Globus pallidus (tissue), 1 donor: Measurements from ENCODE around the gene SUPT5H.
"Not testable (repeated sequence)": the region's sequence is repeated elsewhere in the genome, so short reads cannot be mapped to it uniquely, and the experiment has no call there.

Experiments used
- DNase-seq: peaks from one replicate; pipeline ENCODE4 v3.0.0-alpha.2; 2015; ENCODE audit warnings: low spot score

The SUPT5H gene

DNA sequence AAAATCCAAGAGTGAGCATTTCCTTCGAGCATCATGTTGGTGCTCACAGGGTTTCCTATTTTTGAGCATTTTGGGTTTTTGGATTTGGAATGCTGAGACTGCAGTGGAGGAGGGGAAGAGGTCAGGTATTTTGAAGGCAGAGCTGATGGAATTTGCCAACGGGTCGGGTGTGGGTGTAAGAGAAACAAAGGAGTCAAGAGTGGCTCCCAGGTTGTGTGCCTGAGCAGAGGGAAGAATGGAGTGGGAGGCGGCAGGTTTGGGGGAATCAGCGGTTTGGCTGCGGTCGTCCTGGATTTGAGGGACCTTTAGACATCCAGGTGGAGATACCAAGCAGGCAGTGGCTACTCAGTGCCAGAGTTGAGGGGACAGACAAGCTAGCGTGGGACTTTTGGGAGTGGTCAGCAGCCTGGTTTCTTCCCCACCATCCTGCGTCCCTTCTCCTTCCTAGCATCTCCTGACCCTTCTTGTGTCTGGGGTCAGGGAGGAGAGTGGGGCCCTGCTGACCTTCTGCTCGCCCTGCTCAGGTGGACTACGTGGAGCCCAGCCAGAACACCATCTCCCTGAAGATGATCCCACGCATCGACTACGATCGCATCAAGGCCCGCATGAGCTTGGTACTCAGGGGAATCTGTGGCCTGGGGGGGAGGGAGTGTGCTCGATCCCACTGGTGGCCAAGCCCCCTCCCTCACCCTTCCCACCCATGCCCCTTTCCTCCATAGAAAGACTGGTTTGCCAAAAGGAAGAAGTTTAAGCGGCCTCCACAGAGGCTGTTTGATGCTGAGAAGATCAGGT, 20.8 kb downstream of the SUPT5H start:
- DNase-seq = no peak

DNA sequence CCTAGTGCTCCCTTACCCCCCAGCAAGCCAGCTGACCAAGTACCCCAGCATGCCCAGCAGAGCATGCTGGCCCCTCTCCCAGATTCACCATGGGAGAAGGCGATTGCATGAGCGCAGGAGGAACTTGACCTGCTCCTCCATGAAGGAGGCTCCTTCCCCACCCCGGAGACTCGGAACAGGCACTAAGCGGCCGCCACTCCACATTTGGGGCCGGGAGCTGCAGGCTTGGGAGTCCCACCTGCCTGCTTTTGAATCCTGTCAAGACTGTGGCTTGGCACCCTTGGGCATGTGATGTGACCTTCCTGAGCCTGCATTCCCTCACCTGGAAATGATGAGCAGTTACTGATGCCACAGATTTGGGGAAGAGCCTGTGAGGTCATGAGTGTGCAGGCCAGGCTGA, 22.6 kb downstream of the SUPT5H start:
- DNase-seq = no peak

DNA sequence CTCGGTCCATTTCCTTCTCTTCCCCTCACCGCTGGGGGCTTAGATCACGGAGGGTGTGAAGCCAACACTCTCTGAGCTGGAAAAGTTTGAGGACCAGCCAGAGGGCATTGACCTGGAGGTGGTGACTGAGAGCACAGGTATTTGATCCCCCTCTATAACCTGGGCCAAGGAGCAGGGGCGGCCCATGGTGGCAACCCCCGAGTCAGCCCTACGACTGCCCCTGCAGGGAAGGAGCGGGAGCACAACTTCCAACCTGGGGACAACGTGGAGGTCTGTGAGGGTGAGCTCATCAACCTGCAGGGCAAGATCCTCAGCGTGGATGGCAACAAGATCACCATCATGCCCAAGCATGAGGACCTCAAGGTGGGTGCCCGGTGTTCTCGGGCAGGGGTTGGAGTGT, 23.7 kb downstream of the SUPT5H start:
- no peak for DNase-seq

DNA sequence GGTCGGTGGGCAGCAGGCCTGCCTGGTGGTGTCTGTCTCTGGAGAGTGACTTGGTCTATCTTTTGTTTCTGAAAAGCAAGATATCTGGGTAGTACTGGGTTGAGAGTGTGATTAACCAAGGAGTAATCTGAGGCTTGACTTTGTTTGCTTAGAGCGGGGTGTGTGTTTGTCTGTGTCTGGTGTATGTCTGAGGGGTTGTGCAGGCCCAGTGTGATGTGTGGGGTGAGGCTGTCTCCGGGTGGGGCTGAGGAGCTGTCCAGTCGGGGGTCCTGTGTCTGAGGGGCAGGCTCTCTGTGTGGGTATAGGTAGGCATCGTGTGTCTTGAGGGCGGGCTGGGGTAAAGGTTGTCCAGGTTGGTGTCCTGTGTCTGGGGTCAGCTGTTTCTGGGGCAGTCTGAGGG, 24.2 kb downstream of the SUPT5H start:
- DNase-seq = no peak

DNA sequence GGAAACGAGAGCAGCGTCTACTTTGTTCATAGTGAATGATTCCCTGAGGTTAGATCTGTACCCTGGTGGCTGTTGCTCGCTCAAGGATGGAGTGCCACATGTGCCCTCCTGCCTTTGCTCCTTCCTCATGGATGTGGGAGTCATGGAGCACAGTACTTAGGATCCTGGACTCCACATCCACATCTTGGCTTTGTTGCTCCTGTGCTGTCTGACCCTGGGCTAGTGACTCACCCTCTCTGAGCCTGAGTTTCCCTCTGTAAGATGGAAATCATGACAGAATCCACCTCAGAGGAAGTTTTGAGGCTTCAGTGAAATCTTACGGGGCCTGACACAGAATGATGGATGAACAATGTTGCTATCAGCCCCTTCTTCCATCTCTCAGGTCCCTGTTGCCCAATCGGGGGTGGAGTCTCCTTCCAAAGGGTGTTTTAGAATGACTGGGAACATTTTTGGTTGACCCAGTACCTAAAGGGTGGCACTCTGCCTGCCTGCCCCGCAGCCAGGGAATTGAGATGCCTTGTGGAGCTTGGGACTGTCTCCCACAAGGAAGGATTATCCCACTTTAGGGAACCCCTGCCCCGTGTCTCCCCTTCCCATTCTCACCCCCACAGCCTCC, 25.4 kb downstream of the SUPT5H start:
- DNase-seq = no peak

DNA sequence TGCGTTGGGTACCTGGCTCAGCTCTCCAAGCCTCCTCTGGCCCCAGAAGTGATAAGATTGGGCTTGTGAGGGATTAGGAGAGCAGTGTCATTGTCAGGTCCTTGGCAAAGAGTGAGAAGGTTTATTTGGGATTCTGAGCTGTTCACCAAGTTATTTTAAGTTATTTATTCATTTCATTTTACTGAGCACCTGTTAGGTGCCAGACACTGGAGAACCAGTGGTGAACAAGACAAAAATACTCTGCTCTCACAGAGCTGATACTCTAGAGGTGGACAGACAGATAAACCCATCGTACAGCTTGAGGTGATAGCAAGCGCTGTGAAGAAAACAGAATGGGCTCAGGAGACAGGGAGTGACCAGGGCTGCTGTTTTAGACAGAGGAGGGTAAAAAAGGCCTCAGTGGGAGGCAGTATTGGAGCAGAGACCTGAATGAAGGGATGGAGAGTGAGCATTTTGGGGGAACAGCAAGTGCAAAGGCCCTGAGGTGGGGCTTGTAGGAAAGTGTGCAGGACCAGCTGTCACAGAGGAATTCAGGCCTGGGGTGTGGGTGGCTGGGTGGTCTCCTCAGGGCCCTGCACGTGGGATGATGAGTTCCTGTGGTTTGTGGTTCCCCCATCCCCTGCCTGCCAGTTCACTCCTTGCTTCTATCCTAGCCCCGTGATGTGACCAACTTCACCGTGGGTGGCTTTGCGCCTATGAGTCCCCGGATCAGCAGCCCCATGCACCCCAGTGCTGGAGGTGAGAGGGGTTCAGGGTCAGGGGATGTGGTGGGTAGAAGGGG, 26.6 kb downstream of the SUPT5H start:
- DNase-seq = no peak

DNA sequence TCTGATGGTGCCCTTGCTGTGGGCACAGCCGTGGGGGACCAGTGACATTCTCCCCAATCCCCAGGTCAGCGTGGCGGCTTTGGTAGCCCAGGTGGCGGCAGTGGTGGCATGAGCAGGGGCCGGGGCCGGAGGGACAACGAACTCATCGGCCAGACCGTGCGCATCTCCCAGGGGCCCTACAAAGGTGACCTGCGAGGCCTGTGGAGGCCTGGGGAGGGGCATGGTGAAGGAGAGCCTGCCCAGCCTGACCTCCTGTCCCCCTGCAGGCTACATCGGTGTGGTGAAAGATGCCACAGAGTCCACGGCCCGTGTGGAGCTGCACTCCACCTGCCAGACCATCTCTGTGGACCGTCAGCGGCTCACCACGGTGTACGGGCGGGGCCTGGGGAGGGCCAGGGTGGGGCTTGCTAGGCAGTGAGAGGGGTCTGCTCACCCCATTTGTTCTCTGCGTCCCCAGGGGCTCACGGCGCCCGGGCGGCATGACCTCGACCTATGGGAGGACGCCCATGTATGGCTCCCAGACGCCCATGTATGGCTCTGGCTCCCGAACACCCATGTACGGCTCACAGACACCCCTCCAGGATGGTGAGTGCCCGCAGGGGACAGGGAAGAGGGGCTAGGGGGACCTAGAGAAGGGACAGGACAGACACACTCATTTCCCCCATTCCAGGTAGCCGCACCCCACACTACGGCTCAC, 27.5 kb downstream of the SUPT5H start:
- no peak for DNase-seq

DNA sequence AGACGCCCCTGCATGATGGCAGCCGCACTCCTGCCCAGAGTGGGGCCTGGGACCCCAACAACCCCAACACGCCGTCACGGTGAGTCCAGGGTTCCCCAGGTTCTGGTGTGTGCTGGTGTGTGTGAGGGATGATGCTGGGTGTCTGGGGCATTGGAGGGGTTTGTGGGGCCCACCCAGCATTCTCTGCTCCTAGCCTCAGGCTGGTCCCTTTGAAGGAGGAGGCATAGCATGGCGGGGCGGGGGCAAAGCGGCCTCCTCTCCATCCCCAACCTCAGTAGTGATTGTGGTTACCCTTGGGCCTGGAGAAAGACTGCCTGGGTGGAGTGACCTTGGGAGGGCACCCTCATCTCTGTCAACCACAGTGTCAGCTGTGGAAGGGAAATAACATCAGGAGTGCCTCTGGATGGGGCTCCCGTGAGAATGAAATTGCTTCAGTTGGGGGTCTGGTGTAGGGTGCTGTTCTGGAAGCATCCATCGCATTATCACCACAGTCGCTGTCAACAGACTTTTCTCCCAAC, 28.1 kb downstream of the SUPT5H start:
- no peak for DNase-seq

DNA sequence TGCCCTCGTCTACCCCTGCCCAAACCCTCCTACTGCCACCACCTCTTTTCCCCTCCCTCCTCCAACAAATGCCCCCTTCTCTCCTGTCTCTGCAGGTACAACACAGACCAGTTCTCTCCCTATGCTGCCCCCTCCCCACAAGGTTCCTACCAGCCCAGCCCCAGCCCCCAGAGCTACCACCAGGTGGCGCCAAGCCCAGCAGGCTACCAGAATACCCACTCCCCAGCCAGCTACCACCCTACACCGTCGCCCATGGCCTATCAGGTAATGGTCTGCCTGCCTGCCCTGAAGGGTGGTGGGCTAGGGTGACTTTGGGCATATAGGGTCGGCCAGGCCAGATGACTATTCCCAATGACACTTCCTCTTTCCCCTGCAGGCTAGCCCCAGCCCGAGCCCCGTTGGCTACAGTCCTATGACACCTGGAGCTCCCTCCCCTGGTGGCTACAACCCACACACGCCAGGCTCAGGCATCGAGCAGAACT, 28.8 kb downstream of the SUPT5H start:
- DNase-seq = peak; percentile 7

DNA sequence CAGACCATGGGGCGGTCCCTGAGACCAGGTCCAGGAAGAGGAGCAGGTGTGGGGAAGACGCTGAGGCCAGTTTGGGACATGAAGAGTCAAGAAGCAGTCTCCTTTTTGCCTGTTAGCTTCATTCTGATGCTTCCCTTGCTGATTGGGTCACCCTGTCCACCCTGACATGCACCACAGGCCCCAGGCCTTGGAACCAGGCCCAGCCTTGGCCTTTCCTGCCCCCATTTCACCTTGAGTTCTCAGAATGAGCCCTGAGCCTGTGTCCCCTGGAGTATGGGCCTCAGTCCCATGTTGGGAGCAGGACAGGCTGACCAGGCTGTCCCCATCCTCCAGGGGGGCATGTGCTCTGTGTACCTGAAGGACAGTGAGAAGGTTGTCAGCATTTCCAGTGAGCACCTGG, 30.4 kb downstream of the SUPT5H start:
- DNase-seq = no peak

DNA sequence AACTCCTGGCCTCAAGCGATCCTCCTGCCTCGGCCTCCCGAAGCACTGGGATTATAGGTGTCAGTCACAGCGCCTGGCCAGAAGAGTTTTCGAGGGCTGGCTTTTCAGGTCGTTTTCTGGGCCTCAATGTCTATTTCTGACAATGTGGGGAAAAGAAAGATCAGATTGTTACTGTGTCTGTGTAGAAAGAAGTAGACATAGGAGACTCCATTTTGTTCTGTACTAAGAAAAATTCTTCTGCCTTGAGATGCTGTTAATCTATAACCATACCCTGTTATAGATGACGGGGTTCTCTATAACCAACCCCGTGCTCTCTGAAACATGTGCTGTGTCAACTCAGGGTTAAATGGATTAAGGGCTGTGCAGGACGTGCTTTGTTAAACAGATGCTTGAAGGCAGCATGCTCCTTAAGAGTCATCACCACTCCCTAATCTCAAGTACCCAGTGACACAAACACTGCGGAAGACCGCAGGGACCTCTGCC, 34.0 kb downstream of the SUPT5H start:
- not testable (repeated sequence) for DNase-seq

DNA sequence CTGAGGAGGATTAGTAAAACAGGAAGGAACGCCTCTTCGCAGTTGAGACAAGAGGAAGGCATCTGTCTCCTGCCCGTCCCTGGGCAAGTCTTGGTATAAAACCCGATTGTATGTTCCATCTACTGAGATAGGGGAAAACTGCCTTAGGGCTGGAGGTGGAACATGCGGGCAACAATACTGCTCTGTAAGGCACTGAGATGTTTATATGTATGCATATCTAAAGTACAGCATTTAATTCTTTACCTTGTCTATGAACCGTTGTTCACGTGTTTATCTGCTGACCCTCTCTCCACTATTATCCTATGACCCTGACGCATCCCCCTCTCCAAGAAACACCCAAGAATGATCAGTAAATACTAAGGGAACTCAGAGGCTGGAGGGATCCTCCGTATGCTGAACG, 34.5 kb downstream of the SUPT5H start:
- DNase-seq = no peak

DNA sequence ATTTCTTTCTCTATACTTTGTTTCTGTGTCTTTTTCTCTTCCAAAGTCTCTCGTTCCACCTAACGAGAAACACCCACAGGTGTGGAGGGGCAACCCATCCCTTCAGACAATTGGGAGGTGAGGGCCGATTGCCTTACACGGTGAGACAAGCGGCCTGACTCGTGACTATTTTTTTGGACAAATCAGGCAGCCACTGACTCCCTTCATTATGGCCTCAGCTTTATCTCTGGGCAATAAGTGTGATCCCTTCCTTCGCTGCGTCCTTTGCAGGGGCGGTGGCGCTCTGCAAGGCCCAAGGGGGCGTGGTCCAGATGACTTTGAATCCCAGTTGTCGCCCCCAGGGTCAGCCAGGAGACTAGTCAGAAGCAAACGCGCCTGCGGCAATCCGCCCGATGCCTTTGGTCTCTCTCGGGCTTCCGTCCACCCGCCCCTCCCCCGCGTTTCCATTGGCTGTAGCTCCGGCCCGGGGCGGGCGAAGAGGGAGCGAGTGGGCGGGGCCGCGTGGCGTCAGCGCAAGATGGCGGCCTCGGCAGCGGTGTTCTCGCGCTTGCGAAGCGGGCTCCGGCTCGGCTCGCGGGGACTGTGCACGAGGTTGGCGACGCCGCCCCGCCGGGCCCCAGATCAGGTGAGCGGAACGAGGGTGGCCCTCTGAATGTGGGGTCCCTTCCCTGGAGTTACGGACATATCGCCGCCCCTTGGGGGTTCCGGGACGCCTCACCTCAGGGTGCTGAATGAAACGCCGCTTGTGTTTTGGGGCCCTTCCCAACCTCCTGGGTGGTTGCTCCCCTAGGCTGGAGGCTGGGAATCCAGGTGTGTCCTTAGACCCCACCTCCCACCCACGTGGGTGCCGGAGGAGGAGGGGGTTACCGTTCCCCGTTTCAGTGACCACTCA, 35.2 kb downstream of the SUPT5H start, which contains the start of gene TIMM50:
TIMM50 (plus strand) TSS at position 502 of the 892 bp plus-strand sequence; CDS start at position 518, 16 bp downstream.
- DNase-seq = peak; percentile 90

DNA sequence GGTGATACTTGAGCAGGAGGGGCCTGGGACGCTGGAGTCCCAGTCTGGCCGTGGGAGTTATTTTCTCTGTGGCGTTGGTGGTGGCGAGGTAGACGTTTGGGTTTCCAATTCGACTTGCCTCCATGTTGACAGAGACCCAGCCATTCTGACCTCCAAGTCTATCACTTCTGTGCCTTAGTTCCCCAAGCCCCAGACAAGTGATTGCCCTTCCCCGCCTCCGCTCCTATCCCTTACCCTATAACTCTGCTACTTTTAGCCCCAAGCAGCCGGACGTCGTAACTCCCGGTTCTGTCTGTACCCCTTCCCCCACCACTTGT, 35.8 kb downstream of the SUPT5H start:
- DNase-seq = no peak

DNA sequence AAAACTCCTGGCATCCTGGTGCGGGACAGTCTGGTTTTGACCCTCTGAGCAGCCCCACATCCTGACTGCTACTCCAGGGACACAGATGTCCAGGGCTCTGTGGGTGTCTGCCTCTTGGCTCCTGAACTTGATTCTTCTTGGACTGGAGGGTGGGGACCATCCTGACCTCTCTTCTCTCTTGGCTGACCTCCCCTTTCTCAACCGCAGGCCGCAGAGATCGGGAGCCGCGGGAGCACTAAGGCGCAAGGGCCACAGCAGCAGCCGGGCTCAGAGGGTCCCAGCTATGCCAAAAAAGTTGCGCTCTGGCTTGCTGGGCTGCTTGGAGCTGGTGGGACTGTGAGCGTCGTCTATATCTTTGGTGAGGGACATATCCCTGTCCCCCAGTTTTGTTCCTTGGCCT, 36.3 kb downstream of the SUPT5H start:
- no peak for DNase-seq

DNA sequence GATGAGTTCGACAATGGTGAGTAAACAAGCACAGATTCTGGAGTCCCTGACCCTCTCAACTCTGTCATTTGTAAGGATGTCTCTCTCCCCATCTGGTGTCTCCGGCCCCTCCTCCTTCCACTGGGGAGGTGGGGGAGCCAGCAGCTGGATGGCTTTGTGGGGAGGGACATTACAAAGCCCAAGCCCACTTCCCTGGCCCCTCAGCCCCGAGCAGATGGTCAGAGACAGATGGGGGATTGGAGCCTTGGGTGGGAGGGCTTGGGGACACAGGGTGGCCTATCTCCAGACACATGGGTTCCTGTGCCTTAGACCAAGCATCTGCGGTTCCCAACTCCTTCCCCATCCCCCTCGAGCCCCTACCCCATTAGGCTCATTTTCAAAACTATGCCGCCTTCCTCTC, 37.8 kb downstream of the SUPT5H start:
- DNase-seq = no peak

DNA sequence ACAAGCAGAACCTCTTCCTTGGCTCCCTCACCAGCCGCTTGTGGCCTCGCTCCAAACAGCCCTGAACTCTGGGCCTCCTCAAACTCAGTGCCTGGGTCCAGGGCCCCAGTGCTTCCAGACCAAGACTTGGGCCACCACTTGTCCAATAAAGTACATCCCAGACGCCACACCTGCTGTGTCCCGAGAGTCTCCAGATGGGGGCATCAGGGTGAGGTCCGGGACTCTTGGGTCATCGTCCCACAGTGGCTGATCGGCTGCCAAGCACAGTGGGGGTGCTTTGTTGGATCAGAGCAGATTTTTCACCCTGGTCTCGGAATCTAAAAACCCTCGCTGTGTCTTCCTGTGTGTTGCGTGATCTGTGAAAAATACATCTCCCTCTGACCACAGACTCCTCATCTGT, 44.4 kb downstream of the SUPT5H start:
- no peak for DNase-seq

DNA sequence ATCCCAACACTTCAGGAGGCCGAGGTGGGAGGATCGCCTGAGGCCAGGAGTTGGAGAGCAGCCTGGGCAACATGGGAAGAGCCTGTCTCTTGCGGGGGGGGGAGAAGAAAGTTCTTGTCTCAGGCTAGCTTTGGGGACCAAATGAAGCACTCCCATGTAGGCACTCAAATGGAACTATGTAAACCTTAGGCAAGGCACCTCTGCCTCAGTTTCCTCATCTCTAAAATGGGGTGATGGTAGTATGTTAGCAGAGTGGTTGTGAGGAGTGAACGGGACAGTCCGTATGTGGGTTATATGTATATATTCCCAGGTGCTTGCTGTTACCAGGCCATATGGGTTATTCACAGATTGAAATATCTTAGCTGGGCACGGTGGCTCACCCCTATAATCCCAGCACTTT, 46.8 kb downstream of the SUPT5H start:
- no peak for DNase-seq

DNA sequence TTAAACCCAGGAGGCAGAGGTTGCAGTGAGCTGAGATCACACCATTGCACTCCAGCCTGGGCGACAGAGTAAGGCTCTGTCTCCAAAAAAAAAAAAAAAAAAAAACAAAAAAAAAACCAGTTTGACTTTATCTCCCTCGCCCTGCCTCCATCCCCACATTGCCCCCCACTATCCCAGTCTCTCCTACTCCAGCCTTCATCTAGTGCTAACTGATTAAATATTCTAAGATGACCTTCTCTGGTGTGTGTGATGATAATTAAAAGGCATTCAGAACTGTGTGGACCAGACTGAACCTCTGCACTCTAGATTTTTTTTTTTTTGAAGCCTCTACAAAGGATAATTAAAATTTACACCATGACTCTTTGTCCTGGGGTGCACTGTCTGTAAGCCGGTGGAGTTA, 47.4 kb downstream of the SUPT5H start:
- DNase-seq = no peak

DNA sequence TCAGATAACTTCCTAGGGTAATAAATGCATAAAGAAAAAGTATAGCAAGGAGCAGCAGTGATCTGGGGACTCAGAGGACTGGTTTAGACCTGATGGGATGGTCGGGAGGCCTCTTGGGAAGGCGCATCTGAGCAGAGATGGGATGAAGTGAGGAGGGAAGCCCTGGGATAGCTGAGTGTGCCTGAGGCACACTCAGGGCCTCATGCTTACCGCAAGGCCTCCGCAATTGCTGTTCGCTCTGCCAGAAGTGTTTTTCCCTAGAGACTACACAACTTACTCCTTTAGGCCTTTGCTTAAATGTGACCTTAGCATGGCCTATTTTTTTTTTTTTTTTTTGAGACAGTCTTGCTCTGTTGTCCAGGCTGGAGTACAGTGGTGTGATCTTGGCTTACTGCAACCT, 49.3 kb downstream of the SUPT5H start:
- DNase-seq = no peak

DNA sequence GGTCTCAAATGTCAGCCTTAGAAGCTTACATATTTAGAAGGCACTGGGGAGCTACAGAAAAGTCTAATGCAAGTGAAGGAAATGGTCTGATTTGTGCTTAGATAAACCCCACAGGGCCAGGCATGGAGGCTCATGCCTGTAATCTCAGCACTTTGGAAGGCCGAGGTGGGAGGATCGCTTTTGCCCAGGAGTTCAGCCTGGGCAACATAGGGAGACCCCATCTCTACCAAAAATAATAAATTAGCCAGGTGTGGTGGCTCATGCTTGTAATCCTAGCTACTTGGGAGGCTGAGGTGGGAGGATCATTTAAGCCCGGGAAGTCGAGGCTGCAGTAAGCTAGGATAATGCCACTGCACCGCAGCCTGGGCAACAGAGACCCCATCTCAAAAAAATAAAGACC, 50.7 kb downstream of the SUPT5H start:
- no peak for DNase-seq
